Esophagus squamous epithelium (tissue), 4 donors: ENCODE measurements around the gene PIGH.

Experiments used
- POLR2A ChIP-seq, 4 donors: fragments of 450-650 bp; IDR thresholded peaks; one replicate each; pipeline ENCODE4 v1.6.1; 2017; ENCODE audit warnings: antibody characterized with exemption in 4 of 4, mild to moderate bottlenecking in 4 of 4, moderate library complexity in 3 of 4
- TF ChIP-seq, protein P1 (sequence below), 6 experiments: fragments of 450-650 bp in 4 of 6; fragments of 200-600 bp in 2 of 6; sonication (generic) in 2 of 6; IDR thresholded peaks; one replicate each; pipeline ENCODE4 v1.5.1; 2016 to 2019; ENCODE audit warnings: antibody characterized with exemption in 6 of 6, mild to moderate bottlenecking in 4 of 6, moderate library complexity in 4 of 6

GRCh38 chr14:67618617-67619063, 18.6 kb upstream of the PIGH start:
- TF ChIP-seq POLR2A (IDR thresholded peaks at IDR 0.05): no peak
- TF ChIP-seq, protein P1, sequence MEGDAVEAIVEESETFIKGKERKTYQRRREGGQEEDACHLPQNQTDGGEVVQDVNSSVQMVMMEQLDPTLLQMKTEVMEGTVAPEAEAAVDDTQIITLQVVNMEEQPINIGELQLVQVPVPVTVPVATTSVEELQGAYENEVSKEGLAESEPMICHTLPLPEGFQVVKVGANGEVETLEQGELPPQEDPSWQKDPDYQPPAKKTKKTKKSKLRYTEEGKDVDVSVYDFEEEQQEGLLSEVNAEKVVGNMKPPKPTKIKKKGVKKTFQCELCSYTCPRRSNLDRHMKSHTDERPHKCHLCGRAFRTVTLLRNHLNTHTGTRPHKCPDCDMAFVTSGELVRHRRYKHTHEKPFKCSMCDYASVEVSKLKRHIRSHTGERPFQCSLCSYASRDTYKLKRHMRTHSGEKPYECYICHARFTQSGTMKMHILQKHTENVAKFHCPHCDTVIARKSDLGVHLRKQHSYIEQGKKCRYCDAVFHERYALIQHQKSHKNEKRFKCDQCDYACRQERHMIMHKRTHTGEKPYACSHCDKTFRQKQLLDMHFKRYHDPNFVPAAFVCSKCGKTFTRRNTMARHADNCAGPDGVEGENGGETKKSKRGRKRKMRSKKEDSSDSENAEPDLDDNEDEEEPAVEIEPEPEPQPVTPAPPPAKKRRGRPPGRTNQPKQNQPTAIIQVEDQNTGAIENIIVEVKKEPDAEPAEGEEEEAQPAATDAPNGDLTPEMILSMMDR (IDR thresholded peaks at IDR 0.05): peak in 5 of 6 experiments; percentile 50 to 77 (median 64)
